Measurements from ENCODE around the gene SUGP2.

Gene SUGP2

DNA sequence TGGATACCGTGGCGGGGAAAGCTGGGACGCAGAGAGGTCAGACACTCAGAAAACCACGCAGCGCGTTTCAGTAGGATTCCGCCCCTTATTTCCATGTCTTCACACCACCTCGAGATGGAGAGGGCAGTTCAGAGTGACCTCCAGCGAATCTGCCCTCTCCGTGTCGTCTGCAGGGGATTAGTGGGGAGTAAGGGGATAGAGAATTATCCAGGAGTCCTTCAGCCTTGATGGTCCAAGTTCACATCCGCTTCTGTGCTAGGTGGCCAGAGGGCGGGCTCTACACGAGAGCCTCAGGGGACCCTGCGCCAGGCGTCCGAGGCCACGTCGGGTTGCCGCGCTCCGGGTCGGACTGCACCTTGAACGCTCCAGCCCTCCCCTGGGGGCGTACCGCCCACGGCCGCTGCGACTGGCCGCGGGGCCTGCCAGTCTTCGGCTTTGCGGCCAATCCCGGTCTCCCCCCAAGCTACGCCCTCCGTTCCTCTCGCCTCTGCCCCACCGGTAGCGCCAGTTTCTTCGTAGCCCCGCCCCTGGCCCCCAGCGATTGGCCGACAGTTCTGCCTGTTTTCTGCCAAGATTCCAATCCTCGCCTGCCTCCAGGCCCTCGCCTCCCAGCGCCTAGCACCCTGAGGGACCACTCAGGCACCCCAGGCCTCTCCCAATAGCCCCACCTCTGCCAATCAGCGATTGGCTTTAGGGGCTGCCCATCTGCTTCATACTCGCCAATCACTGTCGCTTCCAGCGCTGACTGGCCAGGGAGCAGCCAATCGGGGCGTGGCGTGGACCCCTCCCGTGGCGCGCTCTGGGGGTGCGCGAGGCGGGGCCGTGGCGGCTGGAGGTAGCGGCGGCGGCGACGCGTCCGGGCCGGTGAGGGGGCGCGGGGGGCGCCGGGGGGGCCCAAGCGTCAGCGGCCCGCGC is 30.1 kb upstream of the SUGP2 start, which contains the start of gene SLC25A42:
Gene SLC25A42, plus strand, starts transcription at position 812 of the 915 bp plus-strand sequence. CDS start 32,131 bp downstream, outside the sequence.
- TF ChIP-seq, protein P1, sequence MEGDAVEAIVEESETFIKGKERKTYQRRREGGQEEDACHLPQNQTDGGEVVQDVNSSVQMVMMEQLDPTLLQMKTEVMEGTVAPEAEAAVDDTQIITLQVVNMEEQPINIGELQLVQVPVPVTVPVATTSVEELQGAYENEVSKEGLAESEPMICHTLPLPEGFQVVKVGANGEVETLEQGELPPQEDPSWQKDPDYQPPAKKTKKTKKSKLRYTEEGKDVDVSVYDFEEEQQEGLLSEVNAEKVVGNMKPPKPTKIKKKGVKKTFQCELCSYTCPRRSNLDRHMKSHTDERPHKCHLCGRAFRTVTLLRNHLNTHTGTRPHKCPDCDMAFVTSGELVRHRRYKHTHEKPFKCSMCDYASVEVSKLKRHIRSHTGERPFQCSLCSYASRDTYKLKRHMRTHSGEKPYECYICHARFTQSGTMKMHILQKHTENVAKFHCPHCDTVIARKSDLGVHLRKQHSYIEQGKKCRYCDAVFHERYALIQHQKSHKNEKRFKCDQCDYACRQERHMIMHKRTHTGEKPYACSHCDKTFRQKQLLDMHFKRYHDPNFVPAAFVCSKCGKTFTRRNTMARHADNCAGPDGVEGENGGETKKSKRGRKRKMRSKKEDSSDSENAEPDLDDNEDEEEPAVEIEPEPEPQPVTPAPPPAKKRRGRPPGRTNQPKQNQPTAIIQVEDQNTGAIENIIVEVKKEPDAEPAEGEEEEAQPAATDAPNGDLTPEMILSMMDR (IDR thresholded peaks at IDR 0.05; ENCODE audit: low read depth, low read length): no peak
- H3K4me3 ChIP-seq (ENCODE audit: low read depth, low read length): peak within 1 kb of the TSS; percentile 76

DNA sequence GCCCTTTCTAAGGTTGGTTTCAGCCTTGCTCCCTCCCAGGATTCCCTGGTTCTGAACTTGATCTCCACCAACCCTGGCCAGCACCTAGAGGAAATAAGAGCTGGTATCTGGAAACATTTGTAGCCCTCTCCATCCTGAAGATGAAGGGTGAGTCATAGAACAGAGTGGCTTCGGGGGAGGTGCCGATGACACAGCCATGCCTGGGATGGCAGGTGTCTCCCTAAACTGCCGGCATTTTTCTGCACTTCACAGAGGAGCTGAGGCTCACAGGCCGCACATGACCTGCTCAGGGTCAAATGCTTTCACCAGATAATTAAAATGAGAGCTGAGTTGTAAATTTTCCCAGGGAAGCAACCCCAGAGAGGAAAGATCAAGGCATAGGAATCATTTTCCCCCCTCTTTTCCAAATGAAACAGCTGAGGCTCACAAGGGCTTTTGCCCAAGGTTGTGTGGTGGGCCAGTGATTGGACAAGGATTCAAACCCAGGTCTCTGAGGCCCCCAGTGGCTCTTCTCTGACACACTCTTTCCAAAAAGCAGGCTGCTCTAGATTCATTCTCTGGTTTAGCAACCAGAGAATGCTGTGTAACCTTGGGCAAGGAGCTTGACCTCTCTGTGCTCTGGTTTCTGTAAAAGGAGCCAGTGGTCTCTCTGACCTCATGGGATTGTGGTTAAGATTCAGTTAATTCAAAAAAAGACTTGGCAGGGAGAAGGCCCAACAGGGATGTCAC is 29.3 kb upstream of the SUGP2 start:
- TF ChIP-seq, protein P1 (IDR thresholded peaks at IDR 0.05; ENCODE audit: low read depth, low read length): no peak
- peak overlapping the region; percentile 55; the same call in 1 of the 2 replicates for H3K4me3 ChIP-seq (ENCODE audit: low read depth, low read length)

DNA sequence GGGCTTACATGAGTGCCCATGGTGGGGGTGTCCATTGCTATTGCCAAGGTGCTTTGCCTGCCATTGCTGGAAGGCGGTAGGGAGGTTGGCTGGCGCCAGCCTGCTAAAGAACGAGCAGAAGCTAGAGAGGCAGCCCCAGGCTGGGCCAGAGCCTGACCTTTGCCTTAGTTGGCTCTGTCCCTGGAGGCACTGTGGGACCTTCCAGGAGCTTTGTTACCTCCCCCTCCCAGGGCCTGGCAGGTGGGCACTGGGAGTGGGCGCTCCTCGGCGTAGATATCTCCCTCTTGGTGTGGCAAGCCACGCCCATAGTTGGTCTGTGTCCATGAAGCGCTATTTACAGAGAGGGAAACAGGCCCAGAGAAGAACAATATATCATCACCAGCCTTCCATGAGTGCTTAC is 28.2 kb upstream of the SUGP2 start:
- TF ChIP-seq, protein P1 (IDR thresholded peaks at IDR 0.05; ENCODE audit: low read depth, low read length): no peak
- no peak overlapping the region for H3K4me3 ChIP-seq (ENCODE audit: low read depth, low read length)

DNA sequence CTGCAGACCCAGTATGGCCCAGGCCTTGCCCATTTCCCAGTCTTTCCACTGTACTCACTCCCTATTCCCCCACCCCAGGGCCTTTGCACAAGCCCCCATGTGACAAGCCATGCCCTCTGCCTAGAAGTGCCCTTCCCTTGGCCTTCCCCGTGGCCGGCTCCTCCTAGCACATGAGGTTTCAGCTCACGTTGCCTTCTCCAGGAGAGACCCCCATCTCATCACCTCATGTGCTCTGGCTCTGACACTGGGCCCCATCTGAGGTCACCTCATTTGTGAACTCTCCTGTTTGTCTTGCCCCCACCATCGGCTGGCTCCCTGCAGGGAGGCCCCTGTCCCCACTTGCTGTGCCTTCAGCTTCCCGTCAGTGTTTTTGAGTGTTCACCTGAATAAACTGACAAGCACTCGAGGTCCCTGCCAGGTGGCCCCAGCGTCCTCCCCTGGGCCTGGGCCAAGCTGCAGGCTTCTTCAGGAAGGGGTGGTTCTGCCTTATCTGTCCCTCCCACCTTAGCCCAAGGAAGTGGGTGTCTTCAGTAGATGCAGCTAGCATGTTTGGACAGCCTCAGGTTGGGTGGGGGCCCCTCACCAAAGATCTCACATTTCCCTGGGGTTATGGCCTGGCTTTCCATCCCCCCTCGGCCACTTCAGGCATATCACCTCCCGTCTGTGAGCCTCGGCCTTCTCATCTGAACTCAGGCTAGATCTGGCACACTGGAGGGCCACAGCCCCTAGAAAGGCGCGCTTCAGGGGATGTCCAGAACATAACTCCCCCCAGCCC is 26.7 kb upstream of the SUGP2 start:
- no peak overlapping the region for H3K4me3 ChIP-seq (ENCODE audit: low read depth, low read length)
- TF ChIP-seq, protein P1 (IDR thresholded peaks at IDR 0.05; ENCODE audit: low read depth, low read length): no peak

DNA sequence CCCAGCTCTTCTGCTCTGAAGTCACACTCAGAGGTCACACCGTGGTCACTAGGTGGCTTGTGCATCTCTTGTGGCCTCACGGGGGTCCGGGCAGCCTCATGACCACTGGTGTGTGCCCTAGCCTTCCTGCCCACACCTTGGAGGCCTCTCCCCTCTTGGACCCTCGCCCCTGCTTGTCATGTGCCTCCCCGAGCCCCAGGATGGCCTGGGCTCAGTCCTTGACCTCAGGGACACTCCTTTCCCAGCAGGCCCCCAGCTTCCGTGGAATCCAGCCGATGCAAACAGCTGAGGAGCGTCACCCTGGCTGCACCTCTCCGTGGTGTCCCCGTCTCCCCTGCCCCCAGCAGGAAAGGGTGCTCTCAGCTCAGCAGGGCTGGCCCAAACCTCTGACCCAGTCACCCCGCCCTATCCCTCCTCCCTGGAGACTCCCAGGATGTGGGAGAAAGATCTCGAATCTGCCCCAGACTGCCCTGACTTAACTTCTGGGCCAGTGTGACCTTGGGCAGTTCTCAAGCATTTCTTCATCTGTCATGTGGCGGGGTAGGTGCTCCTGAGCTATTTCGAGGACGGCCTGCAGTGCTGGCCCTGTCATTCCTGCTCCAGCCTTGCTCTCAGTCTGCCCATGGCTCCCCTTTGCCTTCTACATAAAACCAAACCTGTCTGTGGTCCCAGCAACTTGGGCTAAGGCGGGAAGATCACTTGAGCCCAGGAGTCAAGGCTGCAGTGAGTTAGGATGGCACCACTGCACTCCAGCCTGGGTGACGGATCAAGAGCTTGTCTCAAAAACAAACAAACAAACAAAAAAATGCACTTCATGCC is 25.9 kb upstream of the SUGP2 start:
- no peak overlapping the region for H3K4me3 ChIP-seq (ENCODE audit: low read depth, low read length)
- TF ChIP-seq, protein P1 (IDR thresholded peaks at IDR 0.05; ENCODE audit: low read depth, low read length): no peak

DNA sequence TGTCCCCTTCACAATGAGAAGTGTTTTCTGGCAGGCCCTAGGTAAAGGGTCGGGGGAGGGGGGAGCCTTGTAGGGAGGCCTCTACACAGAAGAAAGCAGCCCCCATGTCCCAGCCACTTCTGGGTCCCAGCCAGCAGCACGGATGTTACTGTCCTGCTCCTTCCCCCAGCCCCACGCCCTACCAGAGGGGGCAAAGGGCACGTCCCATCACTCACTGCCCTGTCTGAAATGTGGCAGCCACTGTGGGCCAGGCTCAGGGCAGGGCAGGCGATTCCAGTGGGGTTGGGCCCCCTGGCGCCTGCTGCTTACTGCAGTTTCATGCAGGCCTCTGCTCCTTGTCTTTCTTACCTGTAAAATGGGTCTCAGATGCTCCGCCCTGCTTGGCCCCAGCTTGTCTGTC is 24.4 kb upstream of the SUGP2 start:
- H3K4me3 ChIP-seq (ENCODE audit: low read depth, low read length): no peak overlapping the region
- TF ChIP-seq, protein P1 (IDR thresholded peaks at IDR 0.05; ENCODE audit: low read depth, low read length): no peak
